GM18858 (cell line): ENCODE data around the gene LHFPL3.
"Not testable (repeated sequence)": the region's sequence is repeated elsewhere in the genome, so short reads cannot be mapped to it uniquely, and the experiment has no call there.

Source experiments
- ATAC-seq: cut with Tn5 transposase; IDR thresholded peaks from one replicate; pipeline ENCODE4 v1.9.1; 2021; ENCODE audit not compliant: unreplicated experiment

The LHFPL3 gene

DNA sequence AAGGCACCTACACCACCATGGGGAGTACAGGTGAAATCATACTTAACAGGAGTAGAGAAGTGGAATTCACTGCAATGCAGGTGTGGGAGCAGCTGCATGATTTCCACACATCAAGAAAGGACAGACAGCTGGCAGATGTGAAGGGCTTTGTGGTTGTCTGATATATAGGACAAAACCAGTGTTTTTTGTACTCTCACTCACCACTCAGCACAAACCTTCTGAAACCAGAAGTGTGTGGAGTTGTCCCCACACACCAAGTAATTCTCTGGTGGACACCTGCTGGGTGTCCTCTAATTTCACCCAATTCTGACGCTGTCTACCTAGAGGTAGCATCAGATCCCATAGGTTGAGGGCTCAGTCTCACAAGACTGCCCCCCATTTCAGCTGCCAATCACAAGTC, 357.9 kb downstream of the LHFPL3 start:
- ATAC-seq = no peak

DNA sequence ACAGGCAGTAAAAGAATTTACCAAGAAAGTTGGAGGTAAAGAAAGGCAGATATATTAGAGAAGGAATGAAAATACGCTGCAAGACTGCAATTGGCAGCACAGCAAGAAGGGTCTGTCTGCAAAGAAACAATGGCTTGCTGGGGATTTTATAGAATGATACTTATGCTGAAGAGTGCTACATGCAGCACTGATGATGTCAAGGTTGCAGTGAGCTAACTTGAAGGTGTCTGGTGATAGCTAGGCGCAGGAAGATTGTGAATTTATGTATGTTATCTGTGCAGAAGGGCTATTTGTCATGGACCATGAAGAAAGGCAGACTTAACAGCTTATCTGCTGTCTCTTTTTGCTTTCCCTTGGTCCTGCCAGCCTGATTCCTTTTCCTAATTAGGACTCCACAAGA, 366.3 kb downstream of the LHFPL3 start:
- ATAC-seq = no peak

DNA sequence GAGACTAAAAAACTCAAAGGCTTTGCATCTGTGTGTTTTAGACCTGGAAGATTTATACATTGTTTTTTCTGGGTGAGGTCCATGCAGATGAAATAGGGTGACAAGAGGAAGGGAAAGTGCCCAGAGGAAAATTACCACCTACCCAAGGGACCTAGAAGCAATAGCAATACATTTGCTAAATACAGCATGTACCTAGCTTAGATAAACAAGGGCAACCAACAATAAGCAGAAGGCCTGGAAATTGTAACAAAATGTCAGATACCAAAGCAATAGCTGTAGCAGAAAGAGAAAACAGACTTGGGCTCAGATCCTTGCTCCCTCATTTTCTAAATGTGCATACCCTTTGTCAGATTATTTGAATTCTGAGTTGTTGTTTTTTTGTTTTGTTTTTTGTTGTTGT, 367.2 kb downstream of the LHFPL3 start:
- ATAC-seq = no peak

DNA sequence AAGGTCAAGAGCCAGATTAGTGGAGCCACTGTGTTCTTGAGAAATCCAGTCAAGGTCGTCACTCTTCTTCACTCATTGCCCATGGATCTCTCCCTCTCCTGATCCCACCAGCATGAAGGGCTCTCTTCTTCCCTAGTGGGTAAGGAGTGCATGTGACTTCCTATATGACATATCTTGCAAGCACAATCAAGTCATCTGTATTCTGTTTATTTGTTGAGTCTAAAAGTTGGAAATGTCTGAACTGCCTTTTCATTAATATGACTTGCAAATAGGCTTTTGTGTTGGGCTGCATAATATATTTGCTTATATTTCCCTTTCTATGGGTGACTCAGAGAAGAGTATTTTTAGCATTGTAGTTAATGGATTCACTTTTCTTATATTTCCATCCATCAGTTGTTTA, 371.9 kb downstream of the LHFPL3 start:
- ATAC-seq = no peak

DNA sequence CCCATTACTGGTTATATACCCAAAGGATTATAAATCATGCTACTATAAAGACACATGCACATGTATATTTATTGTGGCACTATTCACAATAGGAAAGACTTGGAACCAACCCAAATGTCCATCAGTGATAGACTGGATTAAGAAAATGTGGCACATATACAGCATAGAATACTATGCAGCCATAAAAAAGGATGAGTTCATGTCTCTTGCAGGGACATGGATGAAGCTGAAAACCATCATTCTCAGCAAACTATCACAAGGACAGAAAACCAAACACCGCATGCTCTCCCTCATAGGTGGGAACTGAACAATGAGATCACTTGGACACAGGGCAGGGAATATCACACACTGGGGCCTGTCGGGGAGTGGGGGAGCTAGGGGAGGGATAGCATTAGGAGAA, 392.6 kb downstream of the LHFPL3 start:
- ATAC-seq = not testable (repeated sequence)

DNA sequence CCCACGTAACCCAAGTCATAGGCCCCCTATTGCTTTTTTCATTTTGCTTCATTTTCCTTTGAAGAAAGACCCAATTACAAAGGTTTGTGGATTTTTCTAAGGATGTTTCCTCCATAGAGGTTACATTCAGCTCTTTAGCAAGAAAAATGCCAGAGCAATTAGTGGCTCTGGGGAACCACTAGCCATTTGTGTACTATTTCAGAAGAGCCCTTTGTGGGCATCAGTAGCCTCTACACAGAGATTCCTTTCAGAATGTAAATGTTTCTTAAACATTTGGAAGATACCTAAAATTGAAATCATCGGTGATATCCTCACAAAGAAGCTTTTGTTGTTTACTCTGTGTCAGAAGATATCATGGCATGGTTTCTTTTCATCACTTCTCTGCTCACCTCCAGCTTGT, 394.6 kb downstream of the LHFPL3 start:
- no peak for ATAC-seq

DNA sequence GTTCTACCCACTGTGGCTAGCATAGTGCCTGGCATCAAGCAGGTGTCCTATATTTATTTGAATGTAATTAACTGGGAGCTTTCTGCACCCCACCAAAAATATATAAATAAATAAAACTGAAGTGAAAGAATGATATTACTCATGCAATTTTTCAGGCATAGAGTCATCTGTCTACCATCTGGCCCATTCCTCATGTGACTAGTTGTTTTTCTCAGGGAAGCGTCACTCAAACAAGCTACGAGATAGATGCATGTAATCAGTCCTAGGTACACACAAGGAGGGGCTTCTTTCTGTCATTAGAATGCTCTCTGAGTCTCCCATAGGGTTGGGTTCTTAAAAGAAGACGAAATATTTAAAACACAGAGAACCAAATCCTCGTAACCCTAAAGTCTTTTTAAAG, 430.1 kb downstream of the LHFPL3 start:
- no peak for ATAC-seq

DNA sequence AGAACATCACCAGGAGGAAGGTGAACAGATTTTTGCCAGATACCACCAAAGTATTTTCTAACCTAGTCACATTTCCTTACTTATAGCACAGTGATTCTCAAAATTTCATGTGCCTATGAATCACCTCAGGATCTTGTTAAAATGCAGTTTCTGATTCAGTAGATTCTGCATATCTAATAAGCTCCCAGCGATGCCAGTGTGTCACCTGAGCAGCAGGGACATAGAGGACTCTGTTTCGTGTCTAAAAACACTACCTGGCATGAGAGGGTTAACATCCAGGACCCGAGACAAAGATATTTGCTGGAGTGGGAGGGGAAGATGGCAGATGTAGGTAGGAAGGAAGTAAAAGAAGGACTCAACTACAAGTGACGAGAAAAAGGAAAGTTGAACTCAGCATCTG, 433.5 kb downstream of the LHFPL3 start:
- no peak for ATAC-seq

DNA sequence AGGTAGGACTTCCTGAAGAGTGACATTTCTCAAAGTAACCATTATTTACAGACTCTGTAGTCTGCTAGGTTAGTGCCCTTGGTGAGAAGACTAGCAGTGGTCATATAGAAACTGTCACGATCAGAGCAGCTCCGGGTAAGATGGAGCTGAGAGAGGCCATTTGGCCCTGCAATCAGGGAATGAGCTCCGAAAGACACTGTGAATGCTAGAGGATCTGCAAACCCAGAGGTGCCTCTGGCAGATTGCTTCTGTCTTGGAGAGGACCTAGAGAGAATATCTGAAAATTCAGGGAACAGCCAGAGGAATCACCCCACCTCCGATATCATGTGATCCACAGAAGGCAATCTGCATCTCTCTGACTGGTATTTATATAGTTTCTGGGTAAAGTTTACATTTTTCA, 438.7 kb downstream of the LHFPL3 start:
- no peak for ATAC-seq

DNA sequence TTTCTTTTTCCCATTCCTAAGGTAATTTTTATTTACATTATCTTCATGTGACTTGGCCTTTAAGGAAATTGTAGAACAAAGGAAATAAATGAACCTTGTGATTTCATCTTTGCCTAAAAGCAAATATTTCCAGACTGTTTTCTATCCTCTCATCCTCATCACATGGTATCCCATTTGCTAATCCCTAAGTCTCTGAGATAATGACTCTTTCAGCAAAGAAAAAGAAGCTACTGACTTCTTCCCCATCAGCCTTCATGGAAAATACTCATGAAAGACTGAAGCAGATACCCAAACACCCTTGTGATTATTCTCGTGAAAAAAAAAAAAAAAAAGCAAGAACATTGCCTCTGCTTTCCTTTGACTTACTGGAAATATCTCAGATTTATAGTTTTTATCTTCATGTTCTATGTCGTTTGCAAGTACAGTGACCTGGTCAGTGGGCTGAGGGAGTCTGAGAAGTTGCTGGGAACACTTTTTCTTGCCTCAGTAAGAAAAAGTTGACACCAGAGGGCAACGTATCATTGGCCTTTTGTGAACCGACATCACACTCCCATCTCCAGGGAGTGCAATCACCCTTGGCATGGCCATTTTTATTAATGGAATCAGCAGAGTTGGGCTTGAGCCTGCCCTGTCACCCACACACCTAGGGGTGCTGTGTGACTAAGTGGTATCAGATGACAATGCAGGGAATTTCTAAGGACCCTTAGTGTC, 439.6 kb downstream of the LHFPL3 start:
- no peak for ATAC-seq

DNA sequence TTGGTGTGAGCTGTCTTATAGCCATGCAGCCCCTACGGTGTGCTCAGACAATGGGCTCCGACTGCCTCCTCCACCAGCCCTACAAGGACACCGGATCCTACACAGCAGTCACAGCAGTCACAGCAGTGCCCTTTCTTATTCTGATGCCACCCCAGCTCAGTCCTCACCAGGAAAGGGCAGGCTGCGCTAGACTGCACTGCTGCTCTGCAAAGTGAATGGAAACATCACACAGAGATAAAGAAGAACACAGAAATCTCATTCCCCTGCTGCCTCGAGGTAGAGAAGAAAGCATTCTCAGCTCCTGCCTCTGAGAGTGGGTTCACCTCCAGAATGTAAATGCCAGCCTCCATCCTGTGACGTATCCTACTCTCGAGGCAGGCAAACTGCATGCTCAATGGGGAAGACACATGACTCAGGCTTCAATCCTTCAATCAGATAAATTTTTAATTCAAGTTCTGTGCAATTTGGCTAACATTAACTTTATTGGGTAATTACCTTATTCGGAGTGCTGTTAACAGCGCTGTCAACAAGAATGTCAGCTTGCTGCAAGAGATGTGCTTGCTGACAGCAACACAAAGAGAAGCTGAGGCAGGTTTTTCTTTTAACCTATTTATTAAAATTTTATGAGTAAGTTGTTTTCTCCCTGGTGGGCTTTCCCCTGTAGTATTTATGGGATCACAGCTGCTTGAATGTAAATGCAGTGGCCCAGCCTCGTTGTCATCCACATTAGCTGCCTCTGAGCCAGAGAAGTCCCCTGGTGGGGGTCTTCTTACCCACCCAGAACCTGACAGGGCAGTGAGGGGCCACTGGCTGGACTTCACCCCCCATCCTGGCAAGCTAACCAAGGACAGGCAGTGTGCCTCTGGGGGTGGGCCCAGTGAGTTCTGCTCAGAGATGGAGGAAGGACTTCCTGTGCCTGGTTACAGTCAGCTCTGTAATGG, 444.3 kb downstream of the LHFPL3 start:
- no peak for ATAC-seq

DNA sequence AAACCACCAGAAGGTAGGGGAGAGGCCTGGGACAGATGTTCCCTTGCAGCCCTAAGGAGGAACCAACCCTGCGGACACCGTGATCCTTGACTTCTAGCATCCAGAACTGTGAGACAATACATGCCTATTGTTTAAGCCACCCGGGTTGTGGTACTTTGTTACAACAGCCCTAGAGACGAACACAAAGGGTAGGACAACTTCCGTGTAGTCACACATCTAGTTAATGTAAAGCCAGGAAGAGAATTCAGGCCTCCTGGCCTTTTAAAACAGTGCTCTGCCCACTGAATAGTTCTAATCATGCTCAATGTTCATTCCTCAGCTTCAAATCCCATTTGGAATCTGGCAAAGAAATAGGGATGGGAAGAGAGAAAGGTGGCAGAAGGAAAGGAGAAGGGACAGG, 445.4 kb downstream of the LHFPL3 start:
- ATAC-seq = no peak

DNA sequence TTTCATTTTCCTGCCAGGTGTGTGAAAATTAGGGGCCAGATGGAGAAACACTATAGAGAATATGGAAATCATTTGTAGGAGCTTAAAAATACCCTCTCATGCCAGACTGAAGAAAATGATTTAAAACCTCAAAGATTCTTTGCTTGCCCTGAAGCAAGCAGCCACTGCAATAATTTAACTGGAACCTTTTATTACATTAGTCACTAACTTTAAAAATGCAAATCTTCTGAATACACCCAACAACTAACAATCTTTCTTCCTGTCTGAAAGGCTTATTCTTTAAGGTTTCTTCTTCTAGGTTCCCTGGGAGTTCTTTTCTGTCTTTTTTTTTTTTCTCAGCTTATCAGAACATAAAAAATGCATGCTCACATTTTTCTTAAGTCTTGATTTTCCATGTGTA, 447.1 kb downstream of the LHFPL3 start:
- no peak for ATAC-seq

DNA sequence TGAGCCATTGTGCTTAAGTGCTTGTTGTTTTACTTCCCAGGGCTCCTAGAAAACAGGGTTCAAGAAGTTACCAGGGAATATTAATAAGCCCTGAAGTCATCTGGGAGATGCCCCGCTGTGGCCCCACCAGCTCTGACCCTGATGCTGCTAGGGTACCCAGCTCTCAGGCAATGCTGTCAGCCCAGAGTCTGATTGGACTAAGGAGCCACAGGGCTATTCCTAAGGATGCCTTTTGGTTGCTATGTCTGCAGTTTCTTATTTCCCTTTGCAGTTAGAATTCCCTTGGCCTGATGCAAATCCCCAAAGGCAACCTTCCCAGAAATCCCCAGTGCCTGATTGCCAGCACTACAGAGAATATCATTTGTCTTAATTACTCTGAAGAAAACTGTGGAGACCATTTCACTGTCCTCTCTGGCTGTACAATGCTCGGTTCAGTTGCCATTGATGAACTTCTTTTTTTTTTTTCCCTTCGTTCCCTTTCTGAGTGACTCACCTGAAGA, 448.9 kb downstream of the LHFPL3 start:
- ATAC-seq = no peak

DNA sequence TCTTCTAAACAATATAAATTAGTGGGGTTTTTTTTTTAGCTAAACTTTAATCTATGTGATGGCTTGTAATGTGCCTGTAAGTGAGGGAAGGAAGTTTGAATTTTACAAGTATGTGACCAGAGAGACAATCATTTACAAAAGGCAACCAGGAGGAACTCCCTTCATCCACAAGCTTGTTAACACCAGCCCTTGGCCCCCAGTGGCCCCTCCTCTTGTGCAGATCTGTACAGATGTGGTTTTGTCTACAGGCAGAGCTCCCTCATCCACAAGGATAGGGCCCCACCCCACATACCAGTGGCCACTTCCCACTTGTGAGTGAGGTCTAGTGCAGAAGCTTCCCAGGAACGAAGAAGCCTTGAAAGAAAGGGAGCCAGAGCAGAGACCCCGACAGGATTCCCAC, 451.5 kb downstream of the LHFPL3 start:
- ATAC-seq = no peak

DNA sequence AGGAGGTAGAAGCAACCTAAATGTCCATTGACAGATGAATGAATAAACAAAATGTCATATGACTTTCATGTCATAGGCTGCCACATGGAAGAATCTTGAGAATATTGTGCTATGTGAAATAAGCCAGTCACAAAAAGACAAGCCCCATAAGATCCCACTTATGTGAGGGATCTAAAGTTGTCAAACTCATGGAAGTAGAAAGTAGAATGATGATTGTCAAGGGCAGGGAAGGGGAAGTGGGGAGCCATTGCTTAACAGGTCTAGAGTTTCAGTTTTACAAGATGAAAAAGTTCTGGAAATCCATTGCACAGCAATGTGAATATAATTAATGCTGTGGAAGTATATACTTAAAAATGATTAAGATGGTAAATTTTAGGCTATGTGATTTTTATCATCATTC, 456.3 kb downstream of the LHFPL3 start:
- ATAC-seq = no peak

DNA sequence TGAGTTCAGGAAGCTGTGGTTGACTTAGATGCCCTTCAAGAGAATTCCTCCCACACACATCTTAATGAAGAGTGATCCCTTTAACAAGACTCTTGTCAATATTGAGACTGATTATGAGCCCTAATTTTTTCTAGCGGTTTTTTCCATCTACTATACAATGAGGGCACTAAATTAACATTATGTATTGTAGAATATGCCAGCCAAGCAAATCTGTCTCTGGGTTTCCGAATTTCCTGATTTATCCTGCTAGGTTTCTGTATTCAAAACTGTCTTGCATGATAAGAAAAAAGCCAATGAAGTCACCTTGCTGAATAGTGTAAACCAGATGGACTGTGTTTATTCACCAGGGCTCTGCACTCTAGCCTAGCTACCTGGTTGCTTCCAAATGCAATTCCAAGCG, 461.4 kb downstream of the LHFPL3 start:
- ATAC-seq = no peak

DNA sequence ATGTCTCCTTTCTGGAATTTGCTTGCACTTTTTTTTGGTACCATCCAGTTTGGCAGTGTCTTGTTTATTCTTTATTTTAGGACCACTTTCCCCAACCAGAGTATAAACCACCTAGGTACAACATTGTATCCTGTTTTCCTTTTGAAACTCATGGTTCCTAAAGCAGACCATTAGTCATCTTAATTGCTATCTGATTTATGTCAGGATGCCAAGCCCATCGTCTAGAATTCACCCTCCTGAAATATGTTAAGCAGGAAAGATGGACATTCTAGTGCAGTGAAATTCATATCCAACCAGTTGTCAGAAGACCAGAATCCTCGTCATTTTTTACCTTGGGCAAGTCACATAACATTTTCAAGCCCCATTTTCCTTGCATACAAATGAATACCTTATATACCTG, 462.0 kb downstream of the LHFPL3 start:
- ATAC-seq = no peak

DNA sequence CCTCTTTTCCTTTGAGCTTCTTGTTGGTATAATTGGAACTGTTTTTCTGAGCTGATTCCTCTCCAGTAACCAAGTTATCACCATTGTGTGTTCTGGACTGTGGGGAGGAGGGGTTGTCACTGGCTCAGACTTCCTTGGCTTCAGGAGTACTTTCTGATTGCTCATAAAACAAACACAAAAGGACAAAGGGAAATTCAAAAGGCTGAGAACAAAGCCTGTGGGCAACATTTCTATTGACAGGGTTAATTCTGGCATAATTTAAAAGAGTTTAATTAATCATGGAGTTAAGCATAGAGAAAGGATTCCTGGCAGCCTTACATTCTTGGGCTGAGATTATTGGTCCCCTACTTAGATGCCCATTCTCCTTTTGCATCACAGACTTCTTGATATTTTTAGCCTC, 462.7 kb downstream of the LHFPL3 start:
- ATAC-seq = no peak

DNA sequence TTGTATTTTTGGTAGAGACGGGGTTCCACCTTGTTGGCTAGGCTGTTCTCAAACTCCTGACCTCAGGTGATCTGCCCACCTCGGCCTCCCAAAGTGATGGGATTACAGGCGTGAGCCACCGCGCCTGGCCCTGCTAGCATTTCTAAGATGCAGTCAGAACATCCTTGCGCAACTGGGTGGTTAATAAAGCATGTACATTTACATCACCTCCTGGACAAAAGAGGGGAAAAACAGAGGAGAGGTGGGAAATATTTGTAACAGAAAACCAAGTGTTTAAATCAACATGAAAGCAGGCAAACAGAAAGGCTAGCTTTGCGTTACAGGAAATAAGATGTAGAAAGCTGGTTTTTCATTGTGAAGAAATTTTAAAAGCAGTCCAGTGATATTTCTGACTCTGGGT, 464.7 kb downstream of the LHFPL3 start:
- no peak for ATAC-seq

DNA sequence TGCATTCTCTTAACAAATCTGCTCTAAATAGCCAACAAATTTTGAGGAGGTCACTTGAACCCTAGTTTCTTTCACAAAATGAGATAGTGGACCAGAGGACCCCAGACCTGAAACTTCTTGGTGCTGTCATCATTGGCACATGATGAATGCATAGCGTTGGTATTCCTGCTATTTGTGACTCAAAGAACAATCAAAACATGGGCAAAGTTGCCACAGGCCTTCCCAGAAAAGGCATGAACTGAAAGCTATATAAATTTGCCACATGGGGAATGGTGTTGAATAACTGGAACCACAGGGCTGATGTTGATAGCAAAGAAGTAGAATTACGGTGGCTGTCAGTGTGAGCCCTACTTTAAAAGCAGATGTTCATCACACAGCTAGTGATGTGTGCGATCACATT, 465.8 kb downstream of the LHFPL3 start:
- ATAC-seq = no peak

DNA sequence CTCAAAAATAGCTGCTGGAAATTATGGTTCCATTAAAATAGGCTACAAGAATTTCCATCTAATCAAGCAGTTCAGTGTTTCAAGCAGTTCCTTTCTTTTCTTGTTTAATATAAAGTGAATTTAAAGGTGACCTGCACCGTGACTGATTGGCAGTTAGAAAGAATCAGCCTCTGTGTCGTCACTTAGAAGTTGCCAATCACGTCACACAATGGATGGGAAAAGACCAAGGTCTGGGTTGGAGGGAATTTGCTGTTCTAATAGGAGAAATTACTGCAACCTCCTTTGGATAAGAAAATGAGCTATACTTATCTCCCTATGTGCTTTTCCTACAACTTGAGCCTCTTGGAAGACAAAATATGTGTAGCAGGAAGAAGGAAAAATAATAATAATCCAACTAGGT, 466.2 kb downstream of the LHFPL3 start:
- ATAC-seq = no peak
